HG02870 (cell line): ENCODE data around the gene HTATSF1.
A peak's percentile ranks its signal among the peaks of the same experiment; 100 is the strongest.

Source experiments
- ATAC-seq: cut with Tn5 transposase; IDR thresholded peaks from one replicate; pipeline ENCODE4 v1.9.1; 2021; ENCODE audit warnings: mild to moderate bottlenecking, moderate library complexity; ENCODE audit not compliant: unreplicated experiment

HTATSF1 gene

DNA sequence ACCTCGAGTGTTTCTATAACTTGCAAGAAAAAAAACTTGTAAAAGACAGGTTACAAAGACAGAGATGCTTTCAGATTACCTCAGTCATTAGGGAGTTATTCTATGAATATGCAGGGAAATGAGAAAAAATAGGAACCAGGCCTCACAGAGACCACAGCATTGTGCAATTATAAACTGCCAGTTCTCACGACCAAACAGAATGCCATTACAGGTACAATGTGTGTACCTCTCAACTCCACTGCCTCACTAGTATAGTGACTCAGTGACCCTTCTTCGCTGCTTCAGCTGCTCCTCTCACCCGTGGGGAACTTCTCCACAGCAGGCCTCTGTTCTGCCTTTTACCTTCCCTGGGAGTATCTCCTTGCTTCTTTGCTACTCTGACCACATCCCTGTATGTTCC, 2.3 kb upstream of the HTATSF1 start:
- no peak for ATAC-seq

- no peak for ATAC-seq
These were observed 1.1 kb upstream of the HTATSF1 start for GRCh38 chrX:136496186-136496763.

GRCh38 chrX:136496764-136497555, 432 bp upstream of the HTATSF1 start:
- ATAC-seq: peak; percentile 68

DNA sequence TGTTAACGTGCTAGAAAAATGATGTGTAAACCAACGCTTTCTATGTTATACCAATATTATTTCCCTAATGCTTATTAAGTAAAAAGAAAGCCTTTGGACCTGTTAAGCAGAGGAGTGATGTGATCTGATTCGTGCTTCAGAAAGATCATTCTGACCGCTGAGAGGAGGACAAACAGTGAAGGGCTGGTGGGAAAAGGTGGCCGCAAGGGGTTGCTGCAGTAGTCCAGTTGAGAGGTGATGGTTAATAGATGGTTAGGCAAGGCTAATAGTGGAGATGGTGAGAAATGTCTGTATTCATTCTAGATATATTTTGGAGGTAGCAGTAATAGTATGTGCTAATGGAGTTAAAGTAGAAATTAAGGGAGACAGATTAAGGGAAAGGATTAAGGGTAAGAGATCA, 21.7 kb downstream of the HTATSF1 start:
- ATAC-seq: no peak

- ATAC-seq: no peak
These were observed 26.4 kb downstream of the HTATSF1 start for GRCh38 chrX:136523770-136524169.

DNA sequence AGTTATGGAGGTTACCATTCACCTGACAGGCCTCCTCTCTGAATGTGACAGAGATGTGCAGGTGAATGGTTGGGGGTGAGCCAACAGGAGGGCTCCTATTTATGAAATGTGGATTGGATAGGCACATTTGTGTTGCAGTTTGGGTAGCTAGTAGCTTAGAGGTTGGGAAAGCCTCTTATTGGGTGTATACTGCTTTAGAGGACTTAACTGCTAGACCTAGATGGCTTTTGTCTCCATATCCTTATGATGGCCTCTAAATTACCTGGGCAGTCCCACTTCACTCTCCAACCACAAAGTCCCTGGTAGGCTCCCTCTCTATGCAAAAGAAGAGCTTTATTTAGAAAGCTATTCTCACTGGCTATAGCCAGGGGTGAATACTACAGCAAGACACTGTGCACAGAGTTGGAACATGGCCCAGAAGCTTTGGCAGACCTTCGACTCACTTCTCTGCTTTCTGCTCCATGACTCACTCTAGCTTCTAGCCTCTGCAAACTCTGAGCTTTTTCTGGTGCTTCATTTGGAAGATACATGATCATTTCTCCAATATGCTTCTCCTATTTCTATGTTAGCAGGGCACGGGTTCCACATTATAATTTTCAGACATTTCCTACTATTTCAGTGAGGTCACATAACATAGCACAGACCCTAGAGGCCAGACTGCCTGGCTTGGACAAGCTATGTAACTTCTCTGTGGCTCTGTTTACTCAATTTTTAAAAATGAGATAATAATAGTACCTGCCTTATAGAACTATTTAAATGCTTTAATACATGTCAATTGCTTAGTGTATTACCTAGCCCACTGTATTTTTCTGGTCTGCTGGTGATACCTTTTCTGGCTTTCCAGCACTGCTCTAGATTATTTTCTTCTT, 28.6 kb downstream of the HTATSF1 start:
- no peak for ATAC-seq

GRCh38 chrX:136528645-136529315, 31.4 kb downstream of the HTATSF1 start:
- ATAC-seq: no peak

DNA sequence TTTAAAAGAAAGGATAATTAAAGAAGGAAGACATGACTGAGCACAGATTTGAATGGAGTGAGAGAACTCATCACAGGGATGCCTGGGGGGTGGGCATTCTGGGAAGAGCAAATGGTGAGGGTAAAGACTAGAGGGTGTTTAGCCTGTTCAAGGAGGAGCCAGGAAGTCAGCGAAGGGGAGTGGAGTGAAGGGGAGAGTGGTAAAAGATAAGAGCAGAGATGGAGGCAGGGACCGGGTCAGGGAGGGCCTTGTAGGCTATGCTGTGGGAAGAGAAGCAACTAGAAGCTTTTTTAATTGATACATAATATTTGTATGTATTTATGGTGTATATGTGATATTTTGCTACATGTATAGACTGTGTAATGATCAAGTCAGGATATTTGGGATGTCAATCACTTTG, 32.4 kb downstream of the HTATSF1 start:
- ATAC-seq: no peak

DNA sequence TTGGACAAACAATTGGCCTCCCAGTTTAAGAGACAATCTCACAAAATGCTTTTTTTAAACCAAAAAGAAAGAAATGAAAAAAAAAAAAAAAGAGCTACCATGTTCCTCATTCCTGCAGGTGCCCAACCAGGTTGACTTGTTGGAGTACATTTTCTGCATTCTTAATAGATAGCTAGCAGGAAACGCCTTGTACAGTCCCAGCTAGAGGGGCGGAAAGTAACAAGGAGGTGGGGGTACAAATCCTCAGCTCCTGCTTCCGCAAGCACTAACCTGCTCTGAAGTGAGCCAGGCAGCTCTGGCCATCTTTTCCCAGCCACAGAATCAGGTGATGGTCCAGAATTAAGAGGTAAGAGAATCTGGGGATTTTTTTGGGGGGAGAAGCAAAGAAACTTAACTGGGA, 34.6 kb downstream of the HTATSF1 start, which contains the start of gene VGLL1:
VGLL1 (plus strand) TSS at position 265 of the 400 bp plus-strand sequence. CDS start 3,806 bp downstream, outside the sequence.
- ATAC-seq: no peak

GRCh38 chrX:136534131-136534530, 36.7 kb downstream of the HTATSF1 start:
- ATAC-seq: no peak

GRCh38 chrX:136538811-136539210, 41.4 kb downstream of the HTATSF1 start:
- no peak for ATAC-seq

DNA sequence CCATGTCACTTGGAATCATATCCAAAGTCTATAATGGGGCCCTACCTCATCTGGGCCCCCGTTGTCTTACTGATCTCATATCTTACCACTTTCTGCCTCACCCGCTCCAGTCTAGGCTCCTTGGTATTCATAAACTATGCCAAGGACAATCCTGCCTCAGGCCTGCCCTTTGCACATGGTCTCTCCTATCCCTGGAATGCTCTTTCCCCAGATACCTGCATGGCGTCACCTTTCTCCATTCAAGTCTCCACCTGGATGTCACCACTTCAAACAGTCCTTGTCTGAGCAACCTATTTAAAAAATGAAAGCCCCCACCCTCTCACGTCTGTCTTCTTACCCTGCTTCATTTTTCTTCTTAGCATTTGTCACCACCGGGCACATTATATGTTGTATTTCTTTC, 42.8 kb downstream of the HTATSF1 start:
- ATAC-seq: no peak

DNA sequence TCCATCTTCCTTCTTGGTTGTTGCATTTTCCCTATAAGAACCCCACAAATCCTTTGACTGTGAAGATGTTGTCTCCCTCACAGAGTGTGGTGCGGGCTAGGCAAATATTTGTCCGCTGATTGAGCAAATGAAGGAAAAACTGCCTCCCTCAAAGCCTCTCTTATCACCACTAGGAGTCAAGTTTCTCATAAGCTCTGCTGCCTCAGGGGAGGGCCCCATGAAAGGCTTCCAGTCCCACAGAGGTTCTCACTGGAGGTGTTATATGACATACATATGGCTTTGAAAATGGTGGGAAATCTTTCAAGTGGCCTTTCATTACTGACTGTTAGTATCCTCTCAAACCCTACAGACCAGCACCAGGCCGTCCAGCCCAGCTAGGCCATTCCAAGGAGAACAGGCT, 43.9 kb downstream of the HTATSF1 start:
- no peak for ATAC-seq

DNA sequence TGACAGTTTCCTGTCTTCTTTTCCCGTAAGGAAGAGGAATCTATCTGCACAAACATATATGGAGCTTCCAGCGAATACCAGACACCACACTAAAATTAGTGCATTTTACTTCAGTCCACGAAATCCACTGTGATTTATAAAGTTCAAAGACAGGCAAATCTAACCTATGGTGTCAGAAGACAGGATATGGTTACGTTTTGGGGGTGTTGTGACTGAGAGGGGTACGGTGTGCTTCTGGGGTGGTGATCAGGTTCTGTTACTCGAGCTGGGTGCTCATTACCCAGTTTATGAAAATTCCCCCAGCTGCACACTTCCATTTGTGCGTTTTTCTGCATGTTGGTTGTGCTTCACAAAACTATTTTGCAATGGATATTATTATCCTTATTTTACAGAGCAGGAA, 44.9 kb downstream of the HTATSF1 start:
- ATAC-seq: no peak

- ATAC-seq: no peak
These were observed 49.0 kb downstream of the HTATSF1 start for GRCh38 chrX:136546371-136546781.

- no peak for ATAC-seq
These were observed 51.8 kb downstream of the HTATSF1 start for GRCh38 chrX:136549226-136549625.

GRCh38 chrX:136551410-136551809, 54.0 kb downstream of the HTATSF1 start:
- ATAC-seq: no peak

DNA sequence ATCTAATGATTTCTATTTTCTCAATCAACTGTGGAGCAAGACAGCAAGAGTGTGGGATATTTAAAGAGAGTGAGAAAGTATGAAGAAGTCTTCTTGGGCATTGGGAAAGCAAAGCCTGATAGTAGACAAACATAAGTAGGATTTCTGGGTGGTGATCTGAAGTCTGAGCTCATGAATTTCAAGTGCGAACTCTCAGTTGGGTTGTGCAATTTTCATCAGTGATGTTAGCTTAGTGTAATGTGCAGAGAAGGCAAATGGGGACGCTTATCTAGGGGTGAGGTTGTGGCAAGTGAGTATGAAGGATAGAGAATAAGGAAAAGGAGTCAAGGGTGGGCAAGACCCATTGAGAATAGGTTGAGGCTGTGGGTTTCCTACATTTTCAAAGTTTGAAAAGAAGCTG, 58.3 kb downstream of the HTATSF1 start:
- ATAC-seq: no peak
